Neural progenitor cell (in vitro differentiated cells): Measurements from ENCODE around the gene PTK6.

Source experiments
- CTCF ChIP-seq: fragments of 200-600 bp; sonication (generic); IDR thresholded peaks from 2 replicates; pipeline ENCODE4 v1.5.1; 2017; ENCODE audit warnings: antibody characterized with exemption, mild to moderate bottlenecking
- EZH2 ChIP-seq: fragments of 200-600 bp; sonication (generic); IDR thresholded peaks from 2 replicates; pipeline ENCODE4 v1.6.1; 2017; ENCODE audit warnings: antibody characterized with exemption, mild to moderate bottlenecking, moderate library complexity
- EZH2phosphoT487 ChIP-seq: fragments of 200-600 bp; sonication (generic); IDR thresholded peaks from 2 replicates; pipeline ENCODE4 v1.6.1; 2017; ENCODE audit warnings: antibody characterized with exemption

DNA sequence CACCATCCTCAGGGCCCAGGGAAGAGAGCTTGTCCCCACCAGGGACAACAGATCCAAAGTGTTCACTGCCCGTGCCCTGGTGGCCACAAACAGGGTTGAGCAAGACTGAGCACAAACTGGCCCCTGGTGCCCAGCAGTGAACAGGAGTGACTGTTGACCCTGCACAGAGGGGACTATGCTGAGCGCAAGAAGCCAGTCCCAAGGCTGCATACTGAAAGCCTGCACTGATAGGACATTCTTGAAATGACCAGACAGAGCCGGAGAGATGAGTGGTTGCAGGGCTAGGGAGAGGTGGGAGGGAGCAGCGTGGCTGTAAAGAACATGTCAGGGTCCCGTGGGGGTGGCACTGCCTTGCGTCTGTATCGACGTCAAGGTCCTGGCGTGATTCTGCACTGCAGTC is 13.9 kb upstream of the PTK6 start:
- TF ChIP-seq CTCF (no peak), EZH2 (no peak), EZH2phosphoT487 (no peak)
